HG03565 (cell line): ENCODE results near the gene NR2F6.

Experiments
- ATAC-seq: cut with Tn5 transposase; IDR thresholded peaks from one replicate; pipeline ENCODE4 v1.9.1; 2021; ENCODE audit warnings: mild to moderate bottlenecking, moderate library complexity; ENCODE audit not compliant: unreplicated experiment

The NR2F6 gene

GRCh38 chr19:17240062-17240752, 5.5 kb downstream of the NR2F6 start:
- ATAC-seq: no peak

DNA sequence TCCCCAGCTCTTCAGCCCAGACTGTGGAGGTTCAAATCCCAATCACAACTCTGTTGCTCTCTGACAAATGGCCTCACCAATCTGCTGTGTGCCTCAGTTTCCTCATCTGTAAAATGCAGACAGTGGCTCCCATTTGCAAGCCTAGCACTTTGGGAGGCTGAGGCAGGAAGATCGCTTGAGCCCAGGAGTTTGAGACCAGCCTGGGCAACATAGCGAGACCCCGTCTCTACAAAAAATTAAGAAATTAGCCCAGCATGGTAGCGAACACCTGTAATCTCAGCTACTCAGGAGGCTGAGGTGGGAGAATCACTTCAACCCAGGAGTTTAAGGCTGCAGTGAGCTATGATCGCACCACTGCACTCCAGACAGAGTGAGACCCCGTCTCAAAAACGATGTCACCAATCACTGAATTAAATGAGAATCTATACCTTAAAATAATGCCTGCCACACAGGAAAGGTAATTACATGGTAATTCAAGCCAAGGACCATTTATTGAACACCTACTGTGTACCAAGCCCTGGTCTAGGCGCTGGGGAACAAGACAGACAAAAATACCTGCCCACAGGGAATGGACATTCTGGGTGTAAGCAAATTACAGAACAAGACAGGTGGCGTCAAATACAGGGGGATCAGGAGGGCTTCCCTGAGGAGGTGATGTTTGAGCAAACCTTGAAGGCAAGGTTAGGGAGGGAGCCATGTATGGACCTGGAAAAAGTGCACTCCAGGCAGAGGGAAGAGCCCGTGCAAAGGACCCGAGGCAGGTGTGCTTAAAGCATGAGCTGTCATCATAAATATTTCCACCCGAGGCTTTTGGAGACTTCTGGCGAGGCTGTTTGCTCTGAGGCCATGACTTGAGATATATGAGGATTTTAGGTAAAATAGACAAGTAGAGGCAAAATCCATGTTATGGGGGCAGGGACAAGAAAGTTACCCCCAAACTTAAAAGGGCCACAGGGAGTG, 7.7 kb downstream of the NR2F6 start:
- no peak for ATAC-seq

DNA sequence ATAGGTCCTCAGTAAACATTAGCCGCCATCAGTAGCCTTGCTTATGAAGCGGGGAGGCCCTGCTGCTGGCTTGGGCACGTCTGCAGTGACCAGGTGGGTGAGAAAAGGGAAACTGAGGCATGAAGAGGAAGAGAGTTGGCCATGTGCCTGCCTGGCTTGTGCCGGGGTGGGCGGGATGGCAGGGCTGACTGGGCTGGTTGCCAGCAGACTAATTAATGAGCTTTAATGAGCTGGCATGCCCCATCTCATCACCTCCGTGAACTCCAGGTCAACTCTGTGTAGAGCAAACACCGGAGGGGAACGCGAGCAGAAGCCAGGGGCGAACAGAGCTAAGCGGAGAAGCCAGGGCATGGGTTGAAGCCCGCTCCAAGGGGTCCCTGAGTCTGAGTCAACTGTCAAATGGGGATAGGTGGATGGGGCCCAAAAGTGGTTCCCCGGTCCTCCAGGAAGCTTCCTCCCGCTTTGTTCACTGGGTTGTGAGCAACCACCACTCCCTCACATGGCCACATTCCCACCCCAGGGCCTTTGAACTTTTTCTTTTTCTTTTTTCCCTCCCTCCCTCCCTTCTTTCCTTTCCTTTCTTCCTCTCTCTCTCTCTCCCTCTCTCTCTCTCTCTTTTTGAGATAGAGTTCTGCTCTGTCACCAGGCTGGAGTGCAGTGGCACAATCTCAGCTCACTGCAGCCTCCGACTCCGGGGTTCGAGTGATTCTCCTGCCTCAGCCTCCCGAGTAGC, 8.7 kb downstream of the NR2F6 start:
- no peak for ATAC-seq

DNA sequence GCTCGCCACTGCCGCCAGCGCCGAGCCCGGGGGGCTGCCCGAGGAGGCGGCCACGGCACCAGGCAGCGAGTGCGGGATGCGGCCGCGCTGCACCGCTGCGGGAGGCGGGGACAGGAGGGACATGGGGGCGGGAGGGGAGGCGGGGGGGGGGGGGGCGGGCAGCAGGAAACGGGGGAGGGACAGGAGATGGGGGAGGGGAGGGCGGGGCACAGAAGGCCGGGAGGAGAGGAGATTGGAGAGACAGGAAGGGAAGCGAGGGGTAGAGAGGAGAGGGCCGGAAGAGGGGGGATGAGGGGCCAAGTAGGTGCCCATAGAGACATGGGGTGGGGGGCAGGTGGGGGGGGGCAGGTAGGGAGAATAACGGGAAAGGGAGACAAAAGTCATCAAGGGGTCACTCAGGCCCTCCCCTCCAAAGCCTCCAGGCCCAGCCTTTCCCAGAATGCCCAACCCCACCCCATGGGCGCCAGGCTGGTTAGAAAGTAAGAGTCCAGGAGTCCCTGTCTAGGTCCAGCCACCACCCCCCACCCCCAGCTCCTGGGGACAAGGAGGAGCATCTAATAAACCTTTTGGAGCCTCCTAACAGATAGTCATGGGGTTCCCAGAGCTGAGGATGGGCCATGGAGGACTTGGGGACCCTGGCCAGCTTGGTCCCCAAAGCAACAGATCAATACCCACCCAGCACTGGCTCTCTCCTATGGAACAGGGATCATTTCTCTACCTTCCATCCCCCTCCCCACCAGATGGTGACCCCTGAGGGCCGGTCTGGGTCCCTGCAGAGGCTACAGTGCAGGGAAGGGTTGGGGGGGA, 9.5 kb downstream of the NR2F6 start:
- ATAC-seq: peak; percentile 30

DNA sequence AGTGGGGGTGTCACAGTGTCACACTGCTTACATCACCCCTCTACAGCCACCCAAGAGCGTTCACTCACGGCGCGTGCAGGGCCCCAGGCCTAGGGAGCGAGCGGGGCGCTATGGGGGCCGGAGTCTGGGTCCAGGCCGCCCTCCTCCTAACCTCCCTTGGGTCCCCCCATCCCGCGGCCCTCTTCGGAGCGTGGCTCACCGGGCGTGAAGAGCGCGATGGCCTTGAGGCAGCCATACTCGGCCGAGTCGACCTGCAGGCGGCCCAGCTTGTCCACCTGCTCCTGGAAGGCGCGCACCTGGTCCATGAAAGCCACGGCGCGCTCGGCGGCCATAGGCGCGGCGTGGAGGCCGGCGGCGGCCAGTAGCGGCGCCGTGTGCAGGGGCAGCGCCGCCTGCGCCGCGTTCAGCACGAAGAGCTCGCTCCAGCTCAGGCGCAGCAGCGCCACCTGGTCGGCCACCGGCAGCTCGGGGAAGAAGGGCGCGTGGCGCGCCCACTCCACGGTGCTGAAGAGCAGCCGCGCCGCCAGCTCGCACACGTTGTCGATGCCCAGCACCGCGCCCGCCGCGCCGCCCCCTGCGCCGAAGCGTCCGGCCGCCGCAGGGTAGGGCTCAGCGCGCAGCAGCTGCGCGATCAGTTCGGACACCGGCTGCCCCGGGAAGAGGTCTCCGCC, 10.3 kb downstream of the NR2F6 start:
- peak; percentile 67 for ATAC-seq

DNA sequence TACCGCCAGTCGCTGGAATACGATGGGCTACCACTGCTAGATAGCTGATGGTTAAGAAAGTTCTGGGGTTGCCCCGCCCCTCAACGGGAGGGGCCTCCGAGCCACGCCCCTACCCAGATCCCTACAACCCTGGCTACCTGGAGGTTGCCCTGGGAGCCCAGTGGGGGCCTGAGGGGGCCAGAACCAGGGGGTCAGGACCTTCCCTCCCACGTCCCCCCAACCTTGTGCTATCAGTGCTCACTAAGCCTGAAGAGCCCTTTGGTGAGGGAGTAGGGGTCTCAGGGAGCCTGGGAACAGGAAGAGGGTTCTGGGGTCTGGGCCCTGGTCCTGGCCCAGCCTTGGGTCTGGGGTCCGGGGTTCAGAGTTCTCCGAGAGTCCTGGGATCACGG, 10.8 kb downstream of the NR2F6 start:
- ATAC-seq: peak; percentile 23

DNA sequence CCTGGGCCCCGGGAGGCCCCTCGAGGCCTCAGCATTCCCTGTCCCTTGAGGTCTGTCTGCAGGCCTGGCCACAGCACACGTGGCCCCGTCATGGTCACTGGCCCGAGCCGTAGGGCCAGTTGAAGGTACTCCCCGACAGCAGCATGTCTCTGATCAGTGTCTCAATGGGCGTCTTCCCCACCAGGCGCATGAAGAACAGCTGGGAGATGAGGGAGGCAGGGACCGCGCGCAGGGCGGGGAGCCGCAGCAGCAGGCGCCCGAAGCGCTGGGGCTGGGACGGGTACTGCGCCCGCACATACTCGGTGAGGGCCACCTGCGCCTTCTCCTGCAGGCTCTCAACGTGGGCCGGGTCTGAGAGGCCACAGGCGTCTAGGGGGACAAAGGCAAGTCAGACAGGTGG, 13.5 kb downstream of the NR2F6 start:
- ATAC-seq: no peak

- no peak for ATAC-seq
These were observed 15.8 kb downstream of the NR2F6 start for GRCh38 chr19:17229890-17230289.

DNA sequence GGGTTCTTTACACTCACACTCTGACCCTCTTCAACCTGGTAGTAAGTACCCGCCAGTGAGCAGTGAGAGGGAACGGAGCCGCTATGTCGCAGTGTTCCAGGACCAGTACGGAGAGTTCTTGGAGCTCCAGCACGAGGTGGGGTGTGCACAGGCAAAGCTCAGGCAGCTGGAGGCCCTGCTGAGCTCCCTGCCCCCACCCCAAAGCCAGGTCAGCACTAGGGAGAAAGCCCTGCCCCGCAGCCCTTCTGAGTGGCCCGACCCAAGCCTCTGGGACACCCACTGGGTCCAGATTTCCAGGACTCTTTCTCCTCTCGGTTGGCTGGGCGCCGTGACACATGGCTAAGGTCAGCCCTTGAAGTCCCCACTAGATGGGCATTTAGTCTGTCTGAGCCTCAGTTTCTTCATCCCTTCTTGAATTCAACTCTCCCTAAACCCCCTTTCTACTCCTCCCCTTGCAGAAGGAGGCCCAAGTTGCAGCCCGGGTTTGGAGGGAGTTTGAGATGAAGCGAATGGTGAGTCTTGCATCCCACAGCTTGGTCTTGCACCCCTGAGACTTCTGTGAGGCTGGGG, 17.8 kb downstream of the NR2F6 start:
- no peak for ATAC-seq

DNA sequence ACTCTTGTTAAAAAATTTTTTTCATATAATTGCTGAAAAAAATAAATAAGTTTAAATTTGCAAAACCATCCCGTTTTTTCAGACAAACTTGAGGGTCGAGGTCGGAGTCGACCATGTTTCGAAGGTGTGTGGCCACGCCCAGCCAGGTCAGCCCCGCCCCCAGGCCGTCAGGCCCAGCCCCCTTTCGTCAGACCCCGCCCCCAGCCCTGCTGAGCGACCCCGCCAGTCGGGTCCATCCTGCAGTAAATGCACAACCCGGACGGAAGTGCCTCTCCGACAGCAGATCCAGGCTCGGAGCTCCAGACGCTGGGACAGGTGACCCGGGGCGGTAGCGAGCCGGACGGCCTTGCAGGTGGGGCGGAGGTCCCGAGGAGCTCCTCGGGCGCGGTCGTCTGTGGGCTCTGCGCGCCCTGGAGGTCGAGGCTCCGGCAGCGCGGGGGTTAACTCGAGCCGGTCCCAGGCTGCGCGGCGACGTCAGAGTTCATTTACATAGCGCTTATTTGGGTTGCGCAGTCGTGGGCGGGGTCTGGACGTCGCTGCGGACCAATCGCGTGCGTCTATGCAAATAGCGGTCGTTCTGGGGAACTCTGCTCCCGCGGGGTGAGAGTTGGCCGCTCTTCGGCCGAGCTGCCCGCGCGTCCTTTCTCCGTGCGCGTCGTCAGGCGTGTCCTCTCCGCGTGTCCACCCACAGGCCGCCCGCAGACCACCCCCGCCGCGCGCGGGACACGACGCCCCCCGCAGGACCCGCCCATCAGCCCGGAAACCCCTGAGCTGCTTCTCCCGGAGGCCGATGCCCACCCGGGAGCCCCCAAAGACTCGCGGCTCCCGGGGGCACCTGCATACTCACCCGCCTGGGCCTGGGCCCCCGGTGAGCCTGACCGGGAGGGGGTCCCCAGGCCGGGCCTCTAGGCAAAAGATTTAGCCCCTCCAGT, 19.5 kb downstream of the NR2F6 start, which contains the start of gene OCEL1:
OCEL1 (plus strand) TSS at position 225 of the 932 bp plus-strand sequence; CDS start at position 247, 22 bp downstream.
- peak; percentile 89 for ATAC-seq

DNA sequence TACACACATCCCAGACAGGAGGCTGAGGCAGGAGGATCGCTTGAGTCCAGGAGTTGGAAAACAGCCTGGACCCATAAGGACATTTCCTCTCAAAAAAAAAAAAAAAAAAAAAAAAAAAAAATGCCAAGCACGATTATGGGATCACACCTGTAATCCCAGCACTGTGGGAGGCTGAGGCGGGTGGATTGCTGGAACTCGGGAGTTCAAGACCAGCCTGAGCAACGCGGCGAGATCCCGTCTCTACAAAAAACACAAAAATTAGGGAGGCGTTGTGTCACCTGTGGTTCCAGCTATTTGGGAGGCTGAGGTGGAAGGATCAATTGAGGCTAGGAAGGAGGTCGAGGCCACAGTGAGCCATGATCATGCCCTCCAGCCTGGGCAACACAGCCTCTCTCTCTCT, 20.7 kb downstream of the NR2F6 start:
- no peak for ATAC-seq

DNA sequence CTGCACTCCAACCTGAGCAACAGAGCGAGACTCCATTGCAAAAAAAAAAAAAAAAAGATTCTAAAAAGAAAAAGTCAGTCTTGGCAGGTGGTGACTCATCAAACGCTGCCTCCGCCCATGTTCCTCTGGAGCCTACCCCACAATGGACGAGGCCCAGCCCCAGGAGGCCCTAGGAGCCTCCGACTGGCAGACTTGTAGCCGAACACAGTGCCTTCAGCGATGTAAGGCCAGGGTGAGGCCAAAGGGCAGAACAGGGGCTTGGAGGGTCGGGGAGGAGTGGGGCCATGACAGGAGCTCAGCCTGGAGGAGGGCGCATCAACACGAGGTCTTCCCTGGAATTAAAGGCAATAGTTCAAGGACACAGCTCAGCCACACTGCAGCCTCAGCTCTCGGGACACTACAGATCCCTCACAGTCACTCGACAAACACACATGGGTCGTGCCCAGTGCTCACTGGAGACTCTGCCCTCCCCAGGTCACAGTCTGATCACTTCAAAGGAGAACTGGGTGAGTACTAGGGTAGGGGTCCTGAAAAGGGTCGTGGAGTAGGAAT, 25.4 kb downstream of the NR2F6 start:
- ATAC-seq: no peak

- no peak for ATAC-seq
These were observed 26.4 kb downstream of the NR2F6 start for GRCh38 chr19:17219286-17219685.

DNA sequence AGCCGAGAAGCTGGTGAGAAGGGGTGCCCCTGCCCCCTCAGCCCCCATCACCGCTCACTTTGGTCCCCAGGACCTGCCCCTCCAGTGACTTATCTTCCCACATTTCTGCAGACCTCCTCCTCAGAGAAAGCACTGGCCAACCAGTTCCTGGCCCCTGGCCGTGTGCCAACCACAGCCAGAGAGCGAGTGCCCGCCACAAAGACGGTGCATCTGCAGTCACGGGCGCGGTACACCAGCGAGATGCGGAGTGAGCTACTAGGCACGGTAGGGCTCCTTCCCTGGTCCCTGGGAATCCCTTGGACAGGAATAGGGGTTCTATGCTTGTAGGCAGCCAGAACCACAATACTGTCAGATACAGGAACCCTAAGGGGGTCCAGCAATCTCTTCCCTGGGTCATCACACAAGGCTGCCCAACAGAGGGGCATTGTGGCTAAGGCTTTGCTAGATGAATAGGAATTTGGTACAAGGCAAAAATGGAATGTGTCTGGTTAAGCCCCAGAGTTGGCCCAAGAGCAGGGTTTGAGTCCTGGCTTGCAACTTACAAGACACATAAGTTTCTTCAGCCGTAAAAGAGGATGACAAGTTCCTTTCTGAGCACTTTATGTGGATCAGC, 29.6 kb downstream of the NR2F6 start:
- no peak for ATAC-seq

DNA sequence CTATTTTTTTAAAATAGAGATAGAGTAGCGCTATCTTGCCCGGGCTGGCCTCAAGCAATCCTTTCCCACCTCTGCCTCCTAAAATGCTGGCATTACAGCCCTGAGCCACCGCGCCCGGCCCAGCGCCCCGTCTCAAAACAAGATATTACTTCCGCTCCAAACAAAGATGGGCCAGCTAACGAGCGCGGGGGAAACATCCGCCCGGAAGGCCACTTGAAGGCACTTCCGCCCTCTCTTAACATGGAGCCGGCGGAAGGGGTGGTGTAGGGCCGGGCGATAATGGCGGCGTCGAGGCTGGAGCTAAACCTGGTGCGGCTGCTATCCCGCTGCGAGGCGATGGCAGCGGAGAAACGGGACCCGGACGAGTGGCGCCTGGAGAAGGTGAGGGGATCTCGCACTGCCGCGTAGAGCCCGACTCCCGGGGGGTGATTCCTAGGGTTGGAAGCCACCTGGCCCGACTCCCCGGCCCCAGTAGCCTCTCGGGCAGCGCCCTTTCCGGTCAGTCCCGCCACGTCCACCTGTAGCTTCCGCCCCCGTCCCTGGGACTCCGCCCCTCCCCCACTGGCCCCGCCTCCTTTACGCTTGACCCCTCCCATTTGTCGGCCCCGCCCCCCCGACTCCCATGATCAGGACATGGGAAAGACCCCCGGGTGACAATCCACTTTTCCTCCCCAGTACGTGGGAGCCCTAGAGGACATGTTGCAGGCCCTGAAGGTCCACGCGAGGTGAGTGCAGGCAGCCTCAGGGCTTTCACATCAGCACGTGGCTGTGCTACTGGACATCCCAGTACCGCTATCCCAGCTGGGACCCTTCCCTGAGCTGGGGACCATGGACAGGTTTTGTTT, 30.4 kb downstream of the NR2F6 start, which contains the start of gene USE1:
USE1 (plus strand) TSS at position 231 of the 845 bp plus-strand sequence; CDS start at position 280, 49 bp downstream.
- peak; percentile 61 for ATAC-seq

- no peak for ATAC-seq
These were observed 31.1 kb downstream of the NR2F6 start for GRCh38 chr19:17214508-17215126.
